IPS-18a (cell line): ENCODE measurements around the gene ASB18.

Experiments
- H3K27ac ChIP-seq: one replicate; pipeline ENCODE4 v1.5.1; 2013; ENCODE audit warnings: low read length
- H3K27me3 ChIP-seq: one replicate; pipeline ENCODE4 v1.6.1; 2013; ENCODE audit warnings: mild to moderate bottlenecking, low read length; ENCODE audit not compliant: control insufficient read depth, insufficient read depth
- H3K36me3 ChIP-seq: one replicate; pipeline ENCODE4 v1.6.1; 2013; ENCODE audit warnings: low read depth, low read length; ENCODE audit not compliant: control insufficient read depth
- H3K4me1 ChIP-seq: one replicate; pipeline ENCODE4 v1.6.1; 2013; ENCODE audit warnings: low read depth, low read length; ENCODE audit not compliant: control insufficient read depth
- H3K4me3 ChIP-seq: one replicate; pipeline ENCODE4 v1.5.1; 2013; ENCODE audit warnings: low read length
- H3K9ac ChIP-seq: one replicate; pipeline ENCODE4 v1.6.1; 2013; ENCODE audit warnings: mild to moderate bottlenecking, low read length, moderate library complexity
- H3K9me3 ChIP-seq: one replicate; pipeline ENCODE4 v1.6.1; 2013; ENCODE audit warnings: low read depth, low read length; ENCODE audit not compliant: control insufficient read depth

ASB18 gene

DNA sequence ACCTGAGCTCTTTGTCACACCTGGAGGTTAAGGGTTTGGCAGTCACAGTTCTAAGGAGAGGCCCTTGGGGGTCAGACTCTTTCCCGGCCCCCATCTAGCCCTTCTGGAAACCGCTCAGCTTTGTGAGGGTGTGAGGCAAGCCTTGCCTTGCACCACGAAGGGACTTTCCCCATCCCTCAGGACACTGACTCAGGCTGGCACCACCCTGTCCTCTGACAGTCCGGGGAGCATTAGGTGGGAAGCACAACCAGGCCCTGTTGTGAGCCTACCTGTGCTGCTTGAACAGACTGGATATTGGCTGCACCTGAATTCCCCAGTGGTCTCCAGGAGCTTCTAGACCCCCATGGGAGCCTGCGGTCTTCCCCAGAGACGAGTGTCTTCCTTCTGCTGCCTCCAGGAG is 49.0 kb downstream of the ASB18 start:
- no peak overlapping the region for H3K27ac ChIP-seq
- H3K4me3 ChIP-seq, result no peak overlapping the region
- no peaks in the 10 kb centered on the region for H3K9me3 ChIP-seq
- H3K36me3 ChIP-seq, result no peaks in the 10 kb centered on the region
- no peaks in the 10 kb centered on the region for H3K4me1 ChIP-seq
- no peaks in the 10 kb centered on the region for H3K27me3 ChIP-seq
- no peak overlapping the region for H3K9ac ChIP-seq

DNA sequence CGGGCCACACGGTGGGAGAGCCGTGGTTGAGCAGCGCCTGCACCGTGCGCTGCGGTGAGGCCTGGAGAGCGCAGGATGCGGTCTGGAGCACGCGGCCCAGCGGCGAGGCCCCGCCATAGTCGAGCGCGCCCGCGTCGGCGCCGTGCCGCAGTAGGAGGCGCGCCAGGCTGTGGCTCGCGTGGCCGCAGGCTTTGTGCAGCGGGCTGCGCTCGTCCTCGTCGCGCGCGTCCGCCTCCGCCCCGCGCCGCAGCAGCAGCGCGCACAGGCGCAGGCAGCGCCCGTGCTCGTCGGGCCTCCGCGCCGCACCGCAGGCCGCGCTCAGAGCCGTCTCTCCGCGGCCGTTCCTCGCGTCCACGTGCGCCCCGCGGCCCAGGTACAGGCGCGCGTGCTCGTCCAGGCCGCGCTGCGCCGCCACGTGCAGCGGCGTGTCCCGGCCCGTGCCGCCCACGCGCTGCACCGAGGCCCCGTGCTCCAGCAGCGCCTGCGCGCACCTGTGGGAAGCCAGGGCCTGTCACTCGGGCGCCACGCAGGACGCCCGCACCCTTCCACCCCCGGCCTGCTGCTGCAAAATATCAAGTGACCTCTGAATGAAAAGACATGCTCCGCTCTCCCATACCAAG is 49.7 kb downstream of the ASB18 start:
- H3K27ac ChIP-seq, result no peak overlapping the region
- H3K4me3 ChIP-seq, result no peak overlapping the region
- no peaks in the 10 kb centered on the region for H3K27me3 ChIP-seq
- no peaks in the 10 kb centered on the region for H3K9me3 ChIP-seq
- no peak overlapping the region for H3K9ac ChIP-seq
- H3K36me3 ChIP-seq, result no peaks in the 10 kb centered on the region
- no peaks in the 10 kb centered on the region for H3K4me1 ChIP-seq

DNA sequence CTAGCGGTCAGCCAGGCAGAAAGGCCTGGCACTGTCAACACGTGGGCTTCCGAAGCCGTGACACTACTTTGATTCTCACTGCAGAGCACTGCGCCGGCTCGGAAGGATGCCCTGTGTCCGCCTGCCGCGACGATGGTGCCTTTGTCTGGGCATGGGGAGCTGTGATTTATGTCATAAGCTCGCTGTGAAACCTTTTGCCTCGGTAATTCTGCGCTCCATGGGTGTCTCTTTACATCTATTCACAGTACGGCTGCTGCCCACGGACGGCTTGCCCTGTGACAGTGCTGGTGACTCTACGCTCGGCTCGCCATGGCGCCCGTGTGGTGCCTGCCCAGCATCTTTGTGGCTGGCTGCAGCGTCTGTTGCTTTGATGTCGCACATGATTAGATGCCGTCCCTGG is 52.9 kb downstream of the ASB18 start:
- Histone ChIP-seq H3K36me3 (no peaks in the 10 kb centered on the region), H3K4me3 (no peak overlapping the region), H3K9ac (no peak overlapping the region), H3K27ac (no peak overlapping the region), H3K4me1 (no peaks in the 10 kb centered on the region), H3K27me3 (no peaks in the 10 kb centered on the region), H3K9me3 (no peaks in the 10 kb centered on the region)

GRCh38 chr2:236210536-236210935 is 53.7 kb downstream of the ASB18 start:
- Histone ChIP-seq H3K4me3 (no peak overlapping the region), H3K27ac (no peak overlapping the region), H3K4me1 (no peaks in the 10 kb centered on the region), H3K9ac (no peak overlapping the region), H3K36me3 (no peaks in the 10 kb centered on the region), H3K9me3 (no peaks in the 10 kb centered on the region), H3K27me3 (no peaks in the 10 kb centered on the region)

DNA sequence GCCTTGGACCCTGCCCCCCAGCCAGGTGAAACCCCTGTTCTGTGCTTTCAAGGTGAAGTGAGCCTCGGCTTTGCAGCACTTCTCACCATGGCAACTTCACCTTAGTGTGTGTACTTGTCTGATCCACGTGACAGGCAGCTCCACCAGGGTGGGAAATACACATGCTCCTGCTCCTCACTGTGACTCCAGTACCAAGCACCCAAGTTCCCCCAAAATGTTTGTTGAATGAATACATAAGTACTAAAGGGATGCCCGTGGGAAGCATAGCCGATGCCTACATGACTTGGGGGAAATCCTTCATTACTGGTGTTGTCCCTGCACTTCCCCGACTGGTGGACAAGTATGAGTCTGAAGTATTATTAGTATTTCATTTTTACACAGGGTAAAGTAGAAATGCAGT is 54.2 kb downstream of the ASB18 start:
- no peak overlapping the region for H3K4me3 ChIP-seq
- H3K27ac ChIP-seq, result no peak overlapping the region
- H3K9ac ChIP-seq, result no peak overlapping the region
- H3K4me1 ChIP-seq, result no peaks in the 10 kb centered on the region
- no peaks in the 10 kb centered on the region for H3K27me3 ChIP-seq
- no peaks in the 10 kb centered on the region for H3K36me3 ChIP-seq
- no peaks in the 10 kb centered on the region for H3K9me3 ChIP-seq

DNA sequence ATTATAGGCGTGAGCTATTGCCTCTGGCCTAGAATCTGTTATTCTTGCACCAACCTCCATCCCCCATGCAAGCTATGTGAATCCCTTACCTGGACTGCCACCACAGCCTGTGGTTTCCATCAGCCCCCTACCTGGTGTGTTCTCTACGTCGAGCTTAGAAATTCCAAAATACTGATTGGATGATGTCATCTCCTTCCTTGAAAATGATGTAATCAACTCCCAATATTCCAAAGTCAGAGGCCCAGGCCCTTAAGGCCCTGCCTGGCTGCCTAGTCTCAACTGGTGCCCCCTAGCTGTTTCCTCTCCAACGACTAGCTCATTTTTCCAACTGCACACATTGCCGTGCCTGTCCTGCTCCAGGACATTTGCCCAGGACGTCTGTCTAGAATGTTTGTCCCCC is 54.7 kb downstream of the ASB18 start:
- Histone ChIP-seq H3K9ac (no peak overlapping the region), H3K9me3 (no peaks in the 10 kb centered on the region), H3K4me1 (no peaks in the 10 kb centered on the region), H3K27me3 (no peaks in the 10 kb centered on the region), H3K4me3 (no peak overlapping the region), H3K27ac (no peak overlapping the region), H3K36me3 (no peaks in the 10 kb centered on the region)

- H3K27ac ChIP-seq, result no peak overlapping the region
- no peaks in the 10 kb centered on the region for H3K4me1 ChIP-seq
- H3K9ac ChIP-seq, result no peak overlapping the region
- H3K27me3 ChIP-seq, result no peaks in the 10 kb centered on the region
- H3K4me3 ChIP-seq, result no peak overlapping the region
- no peaks in the 10 kb centered on the region for H3K9me3 ChIP-seq
- no peaks in the 10 kb centered on the region for H3K36me3 ChIP-seq
Observed at GRCh38 chr2:236208019-236208926, 55.9 kb downstream of the ASB18 start.

- Histone ChIP-seq H3K9me3 (no peaks in the 10 kb centered on the region), H3K27ac (no peak overlapping the region), H3K9ac (no peak overlapping the region), H3K36me3 (no peaks in the 10 kb centered on the region), H3K4me1 (no peaks in the 10 kb centered on the region), H3K27me3 (no peaks in the 10 kb centered on the region), H3K4me3 (no peak overlapping the region)
Observed at GRCh38 chr2:236207472-236207871, 56.7 kb downstream of the ASB18 start.

GRCh38 chr2:236205867-236206645 is 58.1 kb downstream of the ASB18 start:
- Histone ChIP-seq H3K4me1 (no peaks in the 10 kb centered on the region), H3K36me3 (no peaks in the 10 kb centered on the region), H3K27me3 (no peaks in the 10 kb centered on the region), H3K27ac (no peak overlapping the region), H3K9ac (no peak overlapping the region), H3K9me3 (no peaks in the 10 kb centered on the region), H3K4me3 (no peak overlapping the region)

- no peaks in the 10 kb centered on the region for H3K27me3 ChIP-seq
- no peak overlapping the region for H3K4me3 ChIP-seq
- H3K9me3 ChIP-seq, result no peaks in the 10 kb centered on the region
- no peak overlapping the region for H3K27ac ChIP-seq
- no peak overlapping the region for H3K9ac ChIP-seq
- no peaks in the 10 kb centered on the region for H3K4me1 ChIP-seq
- H3K36me3 ChIP-seq, result no peaks in the 10 kb centered on the region
Observed at GRCh38 chr2:236204953-236205352, 59.3 kb downstream of the ASB18 start.

GRCh38 chr2:236200378-236200777 is 63.8 kb downstream of the ASB18 start:
- Histone ChIP-seq H3K27me3 (no peaks in the 10 kb centered on the region), H3K36me3 (no peaks in the 10 kb centered on the region), H3K9ac (no peak overlapping the region), H3K4me3 (no peak overlapping the region), H3K4me1 (no peaks in the 10 kb centered on the region), H3K9me3 (no peaks in the 10 kb centered on the region), H3K27ac (no peak overlapping the region)
